Breast epithelium (tissue), 3 donors: ENCODE data around the gene CCDC188.

ENCODE experiments used
- POLR2A ChIP-seq: fragments of 450-650 bp; IDR thresholded peaks from one replicate; pipeline ENCODE4 v1.6.1; 2016; ENCODE audit warnings: antibody characterized with exemption, mild to moderate bottlenecking, moderate library complexity
- POLR2AphosphoS5 ChIP-seq, 3 donors: sonication (generic); formaldehyde crosslinking; IDR thresholded peaks; one replicate each; pipeline ENCODE4 v1.6.1; 2017; ENCODE audit warnings: antibody characterized with exemption in 3 of 3
- TF ChIP-seq, protein P1 (sequence below), 3 donors: fragments of 450-650 bp; IDR thresholded peaks; one replicate each; pipeline ENCODE4 v1.5.1; 2016 to 2017; ENCODE audit warnings: antibody characterized with exemption in 3 of 3, mild to moderate bottlenecking in 3 of 3, moderate library complexity in 3 of 3

- TF ChIP-seq POLR2A: no peak
- TF ChIP-seq, protein P1, sequence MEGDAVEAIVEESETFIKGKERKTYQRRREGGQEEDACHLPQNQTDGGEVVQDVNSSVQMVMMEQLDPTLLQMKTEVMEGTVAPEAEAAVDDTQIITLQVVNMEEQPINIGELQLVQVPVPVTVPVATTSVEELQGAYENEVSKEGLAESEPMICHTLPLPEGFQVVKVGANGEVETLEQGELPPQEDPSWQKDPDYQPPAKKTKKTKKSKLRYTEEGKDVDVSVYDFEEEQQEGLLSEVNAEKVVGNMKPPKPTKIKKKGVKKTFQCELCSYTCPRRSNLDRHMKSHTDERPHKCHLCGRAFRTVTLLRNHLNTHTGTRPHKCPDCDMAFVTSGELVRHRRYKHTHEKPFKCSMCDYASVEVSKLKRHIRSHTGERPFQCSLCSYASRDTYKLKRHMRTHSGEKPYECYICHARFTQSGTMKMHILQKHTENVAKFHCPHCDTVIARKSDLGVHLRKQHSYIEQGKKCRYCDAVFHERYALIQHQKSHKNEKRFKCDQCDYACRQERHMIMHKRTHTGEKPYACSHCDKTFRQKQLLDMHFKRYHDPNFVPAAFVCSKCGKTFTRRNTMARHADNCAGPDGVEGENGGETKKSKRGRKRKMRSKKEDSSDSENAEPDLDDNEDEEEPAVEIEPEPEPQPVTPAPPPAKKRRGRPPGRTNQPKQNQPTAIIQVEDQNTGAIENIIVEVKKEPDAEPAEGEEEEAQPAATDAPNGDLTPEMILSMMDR (IDR thresholded peaks at IDR 0.05): no peak
- no peak for TF ChIP-seq POLR2AphosphoS5 (IDR thresholded peaks at IDR 0.05)
Measured at GRCh38 chr22:20198557-20199319, 47.9 kb upstream of the CCDC188 start.
